Tibial nerve (tissue), 4 donors: Measurements from ENCODE around the gene PDE1A. TPM values are rescaled to one million over a fixed set of nuclear protein-coding genes. Genes with fewer than 3 reads are reported as not detected.

Source experiments
- DNase-seq, 2 donors: peaks; one replicate each; pipeline ENCODE4 v3.0.0-alpha.2; 2019; ENCODE audit warnings: low spot score in 2 of 2
- H3K27ac ChIP-seq, 4 donors: fragments of 200-600 bp; sonication (generic) in 3 of 4; one replicate each; pipeline ENCODE4 v1.5.1; 2017 to 2019; ENCODE audit warnings: mild to moderate bottlenecking in 1 of 4
- H3K27me3 ChIP-seq, 2 donors: fragments of 200-600 bp; sonication (generic) in 1 of 2; one replicate each; pipeline versions ENCODE4 v1.5.1 to v1.6.0; 2017 to 2019
- H3K36me3 ChIP-seq, 3 donors: fragments of 200-600 bp; sonication (generic); one replicate each; pipeline ENCODE4 v1.5.1; 2018 to 2019
- H3K4me1 ChIP-seq, 4 donors: fragments of 200-600 bp; sonication (generic) in 3 of 4; one replicate each; pipeline ENCODE4 v1.5.1; 2017 to 2019
- H3K4me3 ChIP-seq, 4 donors: fragments of 200-600 bp; sonication (generic) in 3 of 4; one replicate each; pipeline ENCODE4 v1.5.1; 2017 to 2019; ENCODE audit warnings: mild to moderate bottlenecking in 1 of 4, moderate library complexity in 1 of 4
- H3K9me3 ChIP-seq, 4 donors: fragments of 200-600 bp; sonication (generic) in 3 of 4; one replicate each; pipeline ENCODE4 v1.5.1; 2017 to 2019
- CTCF ChIP-seq, 5 experiments: fragments of 200-600 bp in 3 of 5; fragments of 450-650 bp in 2 of 5; sonication (generic) in 3 of 5; IDR thresholded peaks; one replicate each; pipeline ENCODE4 v1.5.1; 2016 to 2019; ENCODE audit warnings: antibody characterized with exemption in 5 of 5, mild to moderate bottlenecking in 3 of 5, moderate library complexity in 2 of 5
- EP300 ChIP-seq, 2 donors: sonication (generic); formaldehyde crosslinking; IDR thresholded peaks; one replicate each; pipeline ENCODE4 v1.6.1; 2017; ENCODE audit warnings: antibody characterized with exemption in 2 of 2, mild to moderate bottlenecking in 1 of 2
- POLR2A ChIP-seq, 2 donors: fragments of 450-650 bp; IDR thresholded peaks; one replicate each; pipeline ENCODE4 v1.6.1; 2017; ENCODE audit warnings: antibody characterized with exemption in 2 of 2, mild to moderate bottlenecking in 2 of 2, moderate library complexity in 2 of 2
- WGBS, 2 donors: methylation state at CpG; one replicate each; pipeline ENCODE4 v1.1.5; 2018; 5-methylcytosine and 5-hydroxymethylcytosine counted together
- small RNA-seq: library from RNA; depleted of rRNA; stranded (forward); fragments of <200 nt; gene quantifications from one replicate; pipeline ENCODE3, GENCODE V24; 2016
- total RNA-seq, 4 donors: library from RNA; depleted of rRNA; stranded (reverse); fragments of >200 nt; gene quantifications; one replicate each; pipeline ENCODE4 v1.1.0, GENCODE V29; 2016

The PDE1A gene
- total RNA-seq, 4 donors from 2014 or later, result 21.6 to 51.8 (median 43.7) TPM

GRCh38 chr2:182098648-182099047 is 328.2 kb downstream of the PDE1A start:
- H3K36me3 ChIP-seq, result no peaks in the 10 kb centered on the region
- 91 to 92% methylated on average over 1 of the region's 1 CpG for WGBS, 2 donors
- no peaks in the 10 kb centered on the region for H3K27me3 ChIP-seq
- H3K27ac ChIP-seq, result no peak overlapping the region
- no peak overlapping the region for H3K4me3 ChIP-seq
- DNase-seq, result no peak
- no peaks in the 10 kb centered on the region for H3K9me3 ChIP-seq
- TF ChIP-seq POLR2A (IDR thresholded peaks at IDR 0.05), result no peak
- TF ChIP-seq EP300 (IDR thresholded peaks at IDR 0.05), result no peak
- TF ChIP-seq CTCF (IDR thresholded peaks at IDR 0.05), result no peak
- H3K4me1 ChIP-seq, result peaks cover 0 to 5% (median 0%) of the 10 kb centered on the region in 4 donors

GRCh38 chr2:182097571-182098164 is 329.2 kb downstream of the PDE1A start:
- DNase-seq, result no peak
- H3K27ac ChIP-seq, result no peak overlapping the region
- H3K4me3 ChIP-seq, result no peak overlapping the region
- 51 to 56% methylated on average over 2 of the region's 2 CpGs for WGBS, 2 donors
- peaks cover 0 to 5% (median 0%) of the 10 kb centered on the region in 3 donors for H3K36me3 ChIP-seq
- TF ChIP-seq POLR2A (IDR thresholded peaks at IDR 0.05) (no peak), CTCF (IDR thresholded peaks at IDR 0.05) (no peak), EP300 (IDR thresholded peaks at IDR 0.05) (no peak)
- H3K9me3 ChIP-seq, result peaks cover 0 to 4% (median 0%) of the 10 kb centered on the region in 4 donors
- no peaks in the 10 kb centered on the region for H3K27me3 ChIP-seq
- no peaks in the 10 kb centered on the region for H3K4me1 ChIP-seq

- no peak for DNase-seq
- peaks cover 0 to 5% (median 0%) of the 10 kb centered on the region in 3 donors for H3K36me3 ChIP-seq
- H3K4me3 ChIP-seq, result no peak overlapping the region
- H3K9me3 ChIP-seq, result peaks cover 0 to 4% (median 0%) of the 10 kb centered on the region in 4 donors
- TF ChIP-seq POLR2A (IDR thresholded peaks at IDR 0.05) (no peak), EP300 (IDR thresholded peaks at IDR 0.05) (no peak), CTCF (IDR thresholded peaks at IDR 0.05) (no peak)
- WGBS, 2 donors, result 57 to 58% methylated on average over 3 of the region's 3 CpGs
- no peaks in the 10 kb centered on the region for H3K4me1 ChIP-seq
- no peaks in the 10 kb centered on the region for H3K27me3 ChIP-seq
- no peak overlapping the region for H3K27ac ChIP-seq
Observed at GRCh38 chr2:182090486-182090885, 336.4 kb downstream of the PDE1A start.

Small RNA genes within 50 kb of the gene (small RNA-seq; reads per million reads assigned to genes)
- gene RN7SL267P, result not detected
